ENCODE measurements around the gene C1orf174.

Gene C1orf174

DNA sequence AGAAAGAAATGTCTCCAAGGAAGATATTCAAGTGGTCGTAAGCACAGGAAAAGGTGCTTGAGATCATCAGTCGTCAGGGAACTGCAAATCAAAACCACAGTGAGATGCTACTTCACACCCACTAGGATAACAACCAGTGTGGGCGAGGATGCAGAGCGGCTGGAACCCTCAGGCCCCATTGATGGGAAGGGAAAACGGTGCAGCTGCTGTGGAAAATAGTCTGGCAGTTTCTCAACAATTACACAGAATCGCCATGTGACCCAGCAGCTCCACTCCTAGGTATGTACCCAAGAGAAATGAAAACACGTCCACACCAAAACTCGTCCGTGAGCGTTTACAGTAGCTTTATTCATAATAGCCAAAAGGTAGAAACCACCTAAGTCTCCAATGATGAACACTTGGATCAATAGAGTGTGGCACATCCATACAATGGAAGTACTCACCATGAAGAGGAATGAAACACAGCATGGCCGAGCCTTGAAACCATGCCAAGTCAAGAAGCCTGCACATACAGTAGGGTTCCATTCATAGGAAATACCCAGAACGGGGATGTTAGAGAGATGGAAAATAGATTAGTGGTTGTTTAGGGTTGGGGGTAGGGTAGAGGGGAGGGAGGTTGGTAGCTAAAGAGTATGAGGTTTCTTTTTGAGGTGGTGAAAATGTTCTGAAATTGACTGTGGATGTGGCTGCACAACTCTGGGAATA is 36.7 kb downstream of the C1orf174 start:
- no peak overlapping the region for H3K27ac Mint-ChIP-seq
- H3K9me3 Mint-ChIP-seq, result no peaks in the 10 kb centered on the region
- peaks cover under 1% of the 10 kb centered on the region for H3K36me3 Mint-ChIP-seq (ENCODE audit: low read depth)
- DNase-seq (no peak), ATAC-seq (no peak)
- peaks cover 7% of the 10 kb centered on the region for H3K4me1 Mint-ChIP-seq
- no peaks in the 10 kb centered on the region for H3K27me3 Mint-ChIP-seq
- no peak overlapping the region for H3K4me3 Mint-ChIP-seq

DNA sequence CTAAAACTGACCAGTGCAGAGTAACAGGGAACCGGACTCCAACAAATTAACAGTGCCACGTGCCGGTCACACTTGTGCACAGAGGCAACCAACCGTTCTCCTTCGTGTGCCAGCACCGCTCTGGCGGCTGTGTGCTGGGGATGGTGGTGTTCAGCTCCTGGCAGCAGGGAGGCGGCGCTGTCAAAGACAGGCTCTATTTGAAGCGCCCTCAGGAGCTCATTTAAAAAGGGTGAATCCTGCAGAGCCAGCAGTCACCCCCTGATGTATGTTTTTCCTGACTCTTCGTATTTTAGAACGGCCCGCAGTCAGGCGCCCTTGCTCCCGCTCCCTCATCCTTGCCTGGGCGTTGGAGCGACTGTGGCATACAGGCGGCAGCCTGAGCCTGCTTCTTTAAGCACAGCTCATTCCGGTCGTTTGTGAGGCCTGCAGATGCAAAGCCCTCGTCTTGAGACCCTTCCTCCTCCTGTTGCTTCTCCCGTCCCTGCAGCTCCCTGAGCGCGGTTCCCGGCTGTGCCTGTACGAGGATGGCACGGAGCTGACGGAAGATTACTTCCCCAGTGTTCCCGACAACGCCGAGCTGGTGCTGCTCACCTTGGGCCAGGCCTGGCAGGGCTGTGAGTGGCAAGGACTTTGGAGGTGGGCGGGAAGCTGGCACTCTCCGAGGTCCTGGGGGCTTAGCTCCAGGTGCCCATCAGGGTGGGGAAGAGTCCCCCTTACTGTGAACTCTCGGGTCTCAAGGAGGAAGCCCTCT is 41.7 kb downstream of the C1orf174 start:
- peaks cover 24% of the 10 kb centered on the region for H3K4me1 Mint-ChIP-seq
- H3K4me3 Mint-ChIP-seq, result peak overlapping the region; percentile 95
- no peaks in the 10 kb centered on the region for H3K27me3 Mint-ChIP-seq
- ATAC-seq (no peak), DNase-seq (peak; percentile 17)
- no peaks in the 10 kb centered on the region for H3K9me3 Mint-ChIP-seq
- peaks cover 2% of the 10 kb centered on the region for H3K36me3 Mint-ChIP-seq (ENCODE audit: low read depth)
- no peak overlapping the region for H3K27ac Mint-ChIP-seq

DNA sequence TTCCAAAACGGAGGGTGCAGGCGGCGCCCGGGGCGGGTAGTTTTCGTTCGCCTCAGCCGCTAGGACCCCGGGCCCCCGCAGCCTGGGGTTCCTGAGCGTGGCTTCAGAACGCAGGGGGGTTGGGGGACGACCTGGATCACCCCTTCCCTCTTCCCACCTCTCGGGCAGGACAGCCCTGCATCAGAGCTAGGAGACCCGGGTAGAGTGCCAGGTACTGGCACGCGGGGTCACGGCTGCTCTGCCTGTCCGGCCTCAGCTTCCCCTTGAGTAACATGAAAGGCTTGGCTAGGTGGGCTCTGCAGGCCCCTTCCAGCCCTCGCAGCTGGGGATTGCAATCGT is 42.3 kb downstream of the C1orf174 start:
- peaks cover 24% of the 10 kb centered on the region for H3K4me1 Mint-ChIP-seq
- ATAC-seq (no peak), DNase-seq (no peak)
- peak overlapping the region; percentile 95 for H3K4me3 Mint-ChIP-seq
- no peaks in the 10 kb centered on the region for H3K27me3 Mint-ChIP-seq
- no peak overlapping the region for H3K27ac Mint-ChIP-seq
- no peaks in the 10 kb centered on the region for H3K9me3 Mint-ChIP-seq
- peaks cover 2% of the 10 kb centered on the region for H3K36me3 Mint-ChIP-seq (ENCODE audit: low read depth)

DNA sequence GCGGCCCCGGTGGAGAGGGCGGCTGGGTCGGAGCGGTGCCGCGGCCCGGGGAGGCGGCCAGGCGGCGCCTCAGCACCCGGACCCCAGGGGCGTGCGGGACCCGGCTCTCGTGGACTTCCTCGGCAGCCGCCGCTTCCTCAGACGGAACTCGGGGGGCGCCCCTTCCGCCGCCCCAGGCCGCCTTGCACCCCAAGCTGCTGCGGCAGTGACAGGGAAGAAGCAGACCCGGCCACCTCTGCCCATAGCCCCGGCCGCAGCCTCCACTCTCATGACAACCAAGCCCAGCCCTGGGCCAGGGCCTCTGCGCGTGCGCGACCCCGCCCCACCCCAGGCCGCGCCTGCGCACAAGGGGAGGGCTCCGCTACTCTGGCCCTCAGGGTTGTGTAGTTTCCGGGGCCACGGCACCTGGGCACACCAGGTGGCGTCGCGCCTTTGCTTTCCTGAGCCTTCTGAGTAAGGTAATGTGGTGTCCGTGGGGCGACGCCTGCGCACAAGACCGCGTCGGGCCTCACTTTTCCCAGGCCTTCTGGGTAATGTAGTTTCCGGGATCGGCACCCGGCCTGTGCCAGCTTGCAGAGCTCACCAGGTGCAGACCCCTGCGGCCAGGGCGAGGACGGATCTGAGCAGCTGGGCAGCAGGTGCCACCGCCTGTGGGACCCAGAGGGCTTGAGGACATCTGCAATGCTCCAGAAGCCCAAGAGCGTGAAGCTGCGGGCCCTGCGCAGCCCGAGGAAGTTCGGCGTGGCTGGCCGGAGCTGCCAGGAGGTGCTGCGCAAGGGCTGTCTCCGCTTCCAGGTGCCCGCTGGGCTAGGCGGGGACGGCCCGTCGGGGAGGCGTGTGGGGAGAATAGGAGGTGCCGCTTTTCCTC is 42.9 kb downstream of the C1orf174 start, which contains the start of the genes CEP104 and DFFB:
CEP104 (minus strand) TSS at position 289 of the 868 bp plus-strand sequence. CDS start 4,804 bp downstream, outside the sequence.
DFFB (plus strand) TSS at position 554 of the 868 bp plus-strand sequence; CDS start at position 682, 128 bp downstream.
- Mint-ChIP-seq H3K4me1 (peaks cover 24% of the 10 kb centered on the region), H3K27me3 (no peaks in the 10 kb centered on the region), H3K9me3 (no peaks in the 10 kb centered on the region), H3K36me3 (ENCODE audit: low read depth) (peaks cover 2% of the 10 kb centered on the region), H3K4me3 (peak within 1 kb of the TSS; percentile 95), H3K27ac (peak within 1 kb of the TSS; percentile 90)
- DNase-seq (peak; percentile 94), ATAC-seq (peak; percentile 98)

DNA sequence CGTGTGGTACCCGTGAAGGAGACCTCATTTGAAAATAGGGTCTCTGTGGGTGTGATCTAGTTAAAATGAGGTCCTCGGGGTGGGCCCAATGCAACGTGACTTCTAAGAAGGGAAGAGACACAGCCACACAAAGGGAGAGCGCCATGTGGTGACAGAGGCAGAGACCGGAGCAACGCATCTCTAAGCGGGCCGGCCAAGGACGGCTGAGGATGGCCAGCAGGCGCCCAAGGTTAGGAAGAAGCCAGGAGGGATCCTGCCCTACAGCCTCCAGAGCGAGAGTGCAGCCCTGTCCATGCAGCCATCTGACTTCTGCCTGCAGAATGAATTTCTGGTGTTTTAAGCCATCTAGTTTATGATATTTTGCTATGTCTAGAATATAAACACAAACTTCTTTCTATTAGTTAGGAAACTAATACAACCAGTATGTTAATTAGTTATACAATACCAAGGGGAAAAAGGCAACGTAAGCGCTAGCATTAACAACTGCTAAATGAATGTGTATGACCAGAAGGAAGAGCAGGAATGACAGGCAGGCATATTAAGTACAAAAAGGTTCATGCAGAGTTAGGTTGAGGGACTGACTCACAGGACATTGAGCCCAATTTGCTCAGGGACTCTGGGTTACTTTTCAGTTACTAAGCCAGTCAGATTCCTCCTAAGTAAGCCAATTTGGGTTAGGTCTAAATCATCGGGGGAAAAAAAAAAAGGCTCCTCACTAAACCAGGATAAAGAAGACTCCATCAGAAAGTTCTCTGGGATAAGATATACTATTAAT is 47.2 kb downstream of the C1orf174 start:
- no peak for ATAC-seq
- no peak for DNase-seq
- Mint-ChIP-seq H3K4me3 (no peak overlapping the region), H3K27ac (no peak overlapping the region), H3K4me1 (peaks cover 13% of the 10 kb centered on the region), H3K9me3 (no peaks in the 10 kb centered on the region), H3K27me3 (no peaks in the 10 kb centered on the region), H3K36me3 (ENCODE audit: low read depth) (peaks cover 7% of the 10 kb centered on the region)

DNA sequence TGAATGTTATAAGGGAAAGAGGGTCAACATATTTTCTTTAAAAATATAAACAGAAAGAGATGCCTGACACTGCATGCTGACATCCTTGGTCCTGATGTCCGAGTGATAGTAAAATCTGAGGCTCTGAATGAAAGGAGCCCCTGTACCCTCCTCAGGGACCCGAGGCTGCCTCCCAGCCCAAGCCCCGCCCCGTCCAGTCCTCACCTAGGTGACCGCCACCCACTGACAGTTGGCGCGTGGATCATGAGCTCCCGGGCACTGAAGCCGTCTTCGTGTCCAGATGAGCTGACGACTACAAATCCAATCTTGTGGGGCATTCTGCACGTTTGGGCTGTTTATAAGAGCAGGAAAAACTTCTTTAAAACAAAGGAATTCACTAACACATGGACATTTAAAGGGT is 48.0 kb downstream of the C1orf174 start:
- no peak for ATAC-seq
- no peak for DNase-seq
- H3K4me1 Mint-ChIP-seq, result peaks cover 10% of the 10 kb centered on the region
- no peak overlapping the region for H3K4me3 Mint-ChIP-seq
- H3K36me3 Mint-ChIP-seq (ENCODE audit: low read depth), result peaks cover 7% of the 10 kb centered on the region
- H3K9me3 Mint-ChIP-seq, result no peaks in the 10 kb centered on the region
- no peaks in the 10 kb centered on the region for H3K27me3 Mint-ChIP-seq
- H3K27ac Mint-ChIP-seq, result no peak overlapping the region

DNA sequence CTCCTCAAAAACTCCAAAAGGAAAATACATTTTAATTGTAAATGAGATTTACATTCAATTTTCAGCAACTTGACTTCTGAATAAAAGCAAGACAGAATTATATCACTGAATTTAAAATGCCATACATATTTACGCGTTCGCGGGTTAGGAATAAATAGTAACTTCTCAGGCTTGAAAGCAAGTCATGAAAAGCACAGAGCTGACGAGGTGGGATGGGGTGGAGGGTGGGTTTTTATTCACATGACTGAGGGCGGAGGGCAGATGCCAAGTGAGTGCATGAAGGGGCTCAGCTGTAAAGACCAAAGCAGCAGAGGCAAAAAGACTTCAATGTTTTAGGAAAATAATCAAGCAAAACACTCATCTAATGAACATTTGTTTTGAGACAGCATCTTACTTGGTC is 48.8 kb downstream of the C1orf174 start:
- no peak overlapping the region for H3K4me3 Mint-ChIP-seq
- peaks cover 9% of the 10 kb centered on the region for H3K4me1 Mint-ChIP-seq
- no peak overlapping the region for H3K27ac Mint-ChIP-seq
- H3K9me3 Mint-ChIP-seq, result no peaks in the 10 kb centered on the region
- no peak for ATAC-seq
- DNase-seq, result no peak
- peaks cover 12% of the 10 kb centered on the region for H3K36me3 Mint-ChIP-seq (ENCODE audit: low read depth)
- no peaks in the 10 kb centered on the region for H3K27me3 Mint-ChIP-seq

DNA sequence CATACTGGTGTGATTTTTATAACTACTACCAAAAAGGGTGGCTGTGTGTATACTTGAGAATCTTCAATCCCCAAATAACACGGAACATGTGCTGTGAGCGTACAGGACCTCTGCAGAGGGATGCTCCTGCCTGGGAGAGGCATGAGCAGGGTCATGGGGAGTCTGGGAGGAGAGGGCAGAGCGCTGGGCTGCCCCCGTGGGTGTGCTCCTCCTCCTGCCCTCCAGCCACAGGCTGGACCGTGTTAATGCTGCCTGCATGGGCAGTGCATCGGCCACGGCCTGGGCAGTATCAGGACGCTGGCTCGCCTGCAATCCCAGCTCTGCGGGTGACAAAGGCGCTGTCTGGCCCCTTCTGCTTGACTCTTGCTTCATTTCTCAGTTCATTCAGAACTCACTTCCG is 49.2 kb downstream of the C1orf174 start:
- peaks cover 12% of the 10 kb centered on the region for H3K36me3 Mint-ChIP-seq (ENCODE audit: low read depth)
- no peak overlapping the region for H3K4me3 Mint-ChIP-seq
- peaks cover 5% of the 10 kb centered on the region for H3K4me1 Mint-ChIP-seq
- DNase-seq (no peak), ATAC-seq (no peak)
- H3K27ac Mint-ChIP-seq, result no peak overlapping the region
- H3K27me3 Mint-ChIP-seq, result no peaks in the 10 kb centered on the region
- no peaks in the 10 kb centered on the region for H3K9me3 Mint-ChIP-seq

DNA sequence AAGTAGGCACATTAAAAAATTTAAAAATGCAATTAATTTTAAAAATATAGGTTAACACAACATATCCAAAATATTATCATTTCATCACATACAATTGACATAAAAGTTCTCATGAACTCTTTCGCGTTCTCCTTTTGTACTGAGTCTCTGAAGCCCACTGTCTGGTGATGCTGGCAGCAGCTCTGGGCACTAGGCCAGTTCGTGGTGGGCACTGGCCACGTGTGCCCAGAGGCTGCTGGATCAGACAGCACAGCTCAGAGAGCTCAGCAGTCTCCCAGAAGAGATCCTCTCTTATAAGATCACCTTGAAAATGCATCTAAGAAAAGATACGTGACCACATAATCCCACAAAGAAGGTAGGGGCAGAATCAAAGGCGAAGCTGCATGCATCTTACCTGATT is 53.0 kb downstream of the C1orf174 start:
- Mint-ChIP-seq H3K27me3 (no peaks in the 10 kb centered on the region), H3K9me3 (no peaks in the 10 kb centered on the region), H3K4me1 (no peaks in the 10 kb centered on the region), H3K27ac (no peak overlapping the region), H3K4me3 (no peak overlapping the region), H3K36me3 (ENCODE audit: low read depth) (peaks cover 25% of the 10 kb centered on the region)
- ATAC-seq (no peak), DNase-seq (no peak)

DNA sequence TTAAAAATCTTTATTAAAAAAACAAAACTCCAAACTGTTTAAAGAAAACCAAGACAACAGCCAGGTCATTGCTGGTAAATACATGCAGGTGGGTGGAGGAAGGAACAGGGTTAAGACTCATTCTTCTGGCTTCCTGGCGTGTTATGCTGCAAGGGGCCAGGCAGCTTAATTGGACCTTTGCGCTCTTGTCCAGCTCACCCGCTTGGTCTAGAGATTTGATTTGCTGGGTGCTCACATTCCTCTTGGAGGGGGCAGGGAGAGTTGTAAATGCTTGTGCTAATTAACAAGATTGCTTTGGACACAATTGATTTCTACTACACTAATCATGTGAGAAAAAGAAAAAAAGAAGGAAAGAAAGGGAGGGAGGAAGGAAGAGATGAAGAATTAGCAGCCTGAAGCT is 53.5 kb downstream of the C1orf174 start:
- no peaks in the 10 kb centered on the region for H3K9me3 Mint-ChIP-seq
- ATAC-seq (no peak), DNase-seq (no peak)
- H3K4me1 Mint-ChIP-seq, result no peaks in the 10 kb centered on the region
- no peaks in the 10 kb centered on the region for H3K27me3 Mint-ChIP-seq
- H3K4me3 Mint-ChIP-seq, result no peak overlapping the region
- no peak overlapping the region for H3K27ac Mint-ChIP-seq
- H3K36me3 Mint-ChIP-seq (ENCODE audit: low read depth), result peaks cover 28% of the 10 kb centered on the region

DNA sequence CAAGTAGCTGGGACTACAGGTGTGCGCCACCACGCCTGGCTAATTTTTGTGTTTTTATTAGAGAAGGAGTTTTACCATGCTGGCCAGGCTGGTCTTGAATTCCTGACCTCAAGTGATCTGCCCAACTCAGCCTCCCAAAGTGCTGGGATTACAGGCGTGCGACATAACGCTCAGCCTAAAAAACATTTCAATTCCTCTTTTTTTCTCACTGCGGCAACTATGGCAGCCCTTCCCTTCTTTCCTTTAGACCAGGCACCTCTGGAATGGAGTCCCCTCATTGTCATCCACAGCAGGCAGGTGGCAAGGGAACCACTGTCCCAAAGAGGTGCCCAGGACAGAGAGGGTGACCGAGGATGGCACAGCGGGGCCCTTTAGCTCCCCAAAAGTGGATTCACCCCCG is 57.2 kb downstream of the C1orf174 start:
- no peak overlapping the region for H3K4me3 Mint-ChIP-seq
- ATAC-seq (no peak), DNase-seq (no peak)
- no peak overlapping the region for H3K27ac Mint-ChIP-seq
- H3K4me1 Mint-ChIP-seq, result no peaks in the 10 kb centered on the region
- H3K36me3 Mint-ChIP-seq (ENCODE audit: low read depth), result peaks cover 52% of the 10 kb centered on the region
- H3K9me3 Mint-ChIP-seq, result no peaks in the 10 kb centered on the region
- no peaks in the 10 kb centered on the region for H3K27me3 Mint-ChIP-seq

DNA sequence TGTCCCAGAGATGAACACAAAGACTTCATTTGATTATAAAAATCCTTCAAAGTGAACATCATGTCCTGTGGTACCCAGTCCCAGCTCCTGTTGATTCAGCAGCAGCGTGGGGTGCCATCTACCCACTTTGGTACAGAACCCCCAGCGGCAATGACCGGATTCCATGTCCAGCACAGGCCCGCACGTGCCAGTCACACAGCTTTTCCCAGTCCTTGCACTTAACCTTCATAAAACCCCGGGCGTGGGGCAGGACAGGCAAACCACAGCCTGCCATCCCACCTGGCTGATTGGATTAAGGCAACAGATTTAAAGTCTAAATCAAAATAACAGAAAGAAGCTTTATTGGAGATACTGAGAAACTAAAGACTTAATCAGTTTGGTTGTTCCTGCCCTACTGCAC is 58.6 kb downstream of the C1orf174 start:
- peaks cover 60% of the 10 kb centered on the region for H3K36me3 Mint-ChIP-seq (ENCODE audit: low read depth)
- no peaks in the 10 kb centered on the region for H3K4me1 Mint-ChIP-seq
- no peak overlapping the region for H3K27ac Mint-ChIP-seq
- no peak overlapping the region for H3K4me3 Mint-ChIP-seq
- peaks cover 7% of the 10 kb centered on the region for H3K9me3 Mint-ChIP-seq
- DNase-seq (no peak), ATAC-seq (no peak)
- no peaks in the 10 kb centered on the region for H3K27me3 Mint-ChIP-seq
